Measurements from ENCODE around the gene PMPCB. TPM values are rescaled to one million over a fixed set of nuclear protein-coding genes. Genes with fewer than 3 reads are reported as not detected.
"Not testable (repeated sequence)": the region's sequence is repeated elsewhere in the genome, so short reads cannot be mapped to it uniquely, and the experiment has no call there.

The PMPCB gene
- total and polyA plus RNA-seq, 3 donors from 2014 or later = 63.2 to 92.0 (median 63.7) TPM

- DNase-seq = peak; percentile 61
- 1% methylated on average over 25 of the region's 25 CpGs for WGBS, 2 donors
- H3K9me3 ChIP-seq; H3K4me1 ChIP-seq; H3K27me3 ChIP-seq; intact Hi-C loops (cut with DNase I; ENCODE audit: low total_unique reads); H3K36me3 ChIP-seq (ENCODE audit: low read depth, missing control alignments): not testable (repeated sequence)
- Histone ChIP-seq H3K27ac (peak overlapping the region; percentile 76 to 86), H3K4me3 (peak overlapping the region; percentile 60 to 81)
Measured at GRCh38 chr7:103280803-103281155, 16.5 kb upstream of the PMPCB start.

GRCh38 chr7:103282802-103283427 lies 14.3 kb upstream of the PMPCB start:
- intact Hi-C loops (cut with DNase I; ENCODE audit: low total_unique reads); DNase-seq; H3K4me1 ChIP-seq; H3K27ac ChIP-seq; H3K36me3 ChIP-seq (ENCODE audit: low read depth, missing control alignments); H3K27me3 ChIP-seq; H3K4me3 ChIP-seq; H3K9me3 ChIP-seq: not testable (repeated sequence)
- TF ChIP-seq CTCF (IDR thresholded peaks at IDR 0.05) = peak in 1 of 3 experiments; percentile 14
- 43 to 51% methylated on average over 3 of the region's 3 CpGs for WGBS, 2 donors

- Histone ChIP-seq H3K4me1 (peaks cover 5% of the 10 kb centered on the region), H3K36me3 (ENCODE audit: low read depth, missing control alignments) (no peaks in the 10 kb centered on the region), H3K9me3 (no peaks in the 10 kb centered on the region), H3K27ac (no peak overlapping the region), H3K4me3 (no peak overlapping the region), H3K27me3 (no peaks in the 10 kb centered on the region)
- intact Hi-C loops (cut with DNase I; ENCODE audit: low total_unique reads) = no loop called here
- WGBS, 2 donors = 62 to 77% methylated on average over 3 of the region's 3 CpGs
- DNase-seq = no peak
- TF ChIP-seq CTCF (IDR thresholded peaks at IDR 0.05) (no peak), POLR2A (IDR thresholded peaks at IDR 0.05) (no peak)
Measured at GRCh38 chr7:103292122-103292521, 5.1 kb upstream of the PMPCB start.

- H3K4me3 ChIP-seq = no peak overlapping the region
- no peak overlapping the region for H3K27ac ChIP-seq
- H3K36me3 ChIP-seq (ENCODE audit: low read depth, missing control alignments) = no peaks in the 10 kb centered on the region
- H3K27me3 ChIP-seq = no peaks in the 10 kb centered on the region
- DNase-seq = no peak
- H3K9me3 ChIP-seq = no peaks in the 10 kb centered on the region
- TF ChIP-seq CTCF (IDR thresholded peaks at IDR 0.05) (no peak), POLR2A (IDR thresholded peaks at IDR 0.05) (no peak)
- intact Hi-C loops (cut with DNase I; ENCODE audit: low total_unique reads) = no loop called here
- peaks cover 9% of the 10 kb centered on the region for H3K4me1 ChIP-seq
- 89 to 94% methylated on average over 1 of the region's 1 CpG for WGBS, 2 donors
Measured at GRCh38 chr7:103293526-103293925, 3.7 kb upstream of the PMPCB start.

GRCh38 chr7:103297837-103298179 lies 573 bp downstream of the PMPCB start:
- peaks cover 14% of the 10 kb centered on the region for H3K4me1 ChIP-seq
- peak overlapping the region; percentile 87 to 95 for H3K4me3 ChIP-seq
- DNase-seq = no peak
- intact Hi-C loops (cut with DNase I; ENCODE audit: low total_unique reads) = no loop called here
- H3K27me3 ChIP-seq = no peaks in the 10 kb centered on the region
- no peaks in the 10 kb centered on the region for H3K36me3 ChIP-seq (ENCODE audit: low read depth, missing control alignments)
- no peaks in the 10 kb centered on the region for H3K9me3 ChIP-seq
- WGBS, 2 donors = 1% methylated on average over 7 of the region's 7 CpGs
- TF ChIP-seq POLR2A (IDR thresholded peaks at IDR 0.05) (no peak), CTCF (IDR thresholded peaks at IDR 0.05) (no peak)
- H3K27ac ChIP-seq = peak overlapping the region; percentile 79 to 91

All from testis (tissue), 3 donors.